Neural progenitor cell (in vitro differentiated cells): ENCODE data around the gene MOK. TPM values are rescaled to one million over a fixed set of nuclear protein-coding genes. Genes with fewer than 3 reads are reported as not detected.

Experiments used
- DNase-seq: peaks from one replicate; pipeline ENCODE4 v3.0.0-alpha.2; 2016; ENCODE audit warnings: low spot score
- H2AFZ ChIP-seq: fragments of 200-600 bp; sonication (generic); replicated peaks from 2 replicates; pipeline ENCODE4 v1.6.1; 2016; ENCODE audit warnings: antibody characterized with exemption
- H3F3A ChIP-seq: fragments of 200-600 bp; sonication (generic); 2 replicates; pipeline ENCODE4 v1.6.1; 2016; ENCODE audit warnings: antibody characterized with exemption, low read depth
- H3K27ac ChIP-seq: fragments of 200-600 bp; sonication (generic); 2 replicates; pipeline ENCODE4 v1.5.1; 2016; ENCODE audit warnings: mild to moderate bottlenecking
- H3K27me3 ChIP-seq: fragments of 200-600 bp; sonication (generic); 2 replicates; pipeline ENCODE4 v1.6.1; 2016; ENCODE audit warnings: mild to moderate bottlenecking, moderate library complexity
- H3K36me3 ChIP-seq: fragments of 200-600 bp; sonication (generic); 2 replicates; pipeline ENCODE4 v1.5.1; 2016
- H3K4me1 ChIP-seq: fragments of 200-600 bp; sonication (generic); 2 replicates; pipeline ENCODE4 v1.6.1; 2016; ENCODE audit warnings: mixed run types
- H3K4me2 ChIP-seq: fragments of 200-600 bp; sonication (generic); 2 replicates; pipeline ENCODE4 v1.6.1; 2016
- H3K4me3 ChIP-seq: fragments of 200-600 bp; sonication (generic); 2 replicates; pipeline ENCODE4 v1.5.1; 2016
- H3K79me2 ChIP-seq: fragments of 200-600 bp; sonication (generic); 2 replicates; pipeline ENCODE4 v1.6.1; 2016; ENCODE audit warnings: low read depth
- H3K9ac ChIP-seq: fragments of 200-600 bp; sonication (generic); 2 replicates; pipeline ENCODE4 v1.6.1; 2016
- H3K9me3 ChIP-seq: fragments of 200-600 bp; sonication (generic); 2 replicates; pipeline ENCODE4 v1.5.1; 2016; ENCODE audit warnings: low read depth
- H4K20me1 ChIP-seq: fragments of 200-600 bp; sonication (generic); 2 replicates; pipeline ENCODE4 v1.6.1; 2016; ENCODE audit warnings: low read depth
- H3K27ac Mint-ChIP-seq: 3 replicates; pipeline ENCODE4 v1.8.0; 2021; ENCODE audit warnings: mixed read lengths
- H3K27me3 Mint-ChIP-seq: 2 replicates; pipeline ENCODE4 v1.8.0; 2022; ENCODE audit warnings: low read depth, mild to moderate bottlenecking, inconsistent platforms, moderate library complexity, mixed read lengths; ENCODE audit not compliant: insufficient read depth
- H3K36me3 Mint-ChIP-seq: 3 replicates; pipeline ENCODE4 v1.8.0; 2021; ENCODE audit warnings: mixed read lengths
- H3K4me1 Mint-ChIP-seq: 3 replicates; pipeline ENCODE4 v1.8.0; 2021; ENCODE audit warnings: mixed read lengths
- H3K4me3 Mint-ChIP-seq: 3 replicates; pipeline ENCODE4 v1.8.0; 2021; ENCODE audit warnings: mild to moderate bottlenecking, moderate library complexity, mixed read lengths
- H3K9me3 Mint-ChIP-seq: 3 replicates; pipeline ENCODE4 v1.8.0; 2020; ENCODE audit warnings: mixed read lengths
- CTCF ChIP-seq: fragments of 200-600 bp; sonication (generic); IDR thresholded peaks from 2 replicates; pipeline ENCODE4 v1.5.1; 2017; ENCODE audit warnings: antibody characterized with exemption, mild to moderate bottlenecking
- EZH2 ChIP-seq: fragments of 200-600 bp; sonication (generic); IDR thresholded peaks from 2 replicates; pipeline ENCODE4 v1.6.1; 2017; ENCODE audit warnings: antibody characterized with exemption, mild to moderate bottlenecking, moderate library complexity
- EZH2phosphoT487 ChIP-seq: fragments of 200-600 bp; sonication (generic); IDR thresholded peaks from 2 replicates; pipeline ENCODE4 v1.6.1; 2017; ENCODE audit warnings: antibody characterized with exemption
- total RNA-seq: library from RNA; depleted of rRNA; stranded (reverse); fragments of >200 nt; gene quantifications from 2 replicates; pipeline ENCODE4 v1.2.3, GENCODE V29; 2015; ENCODE audit warnings: low replicate concordance

Gene MOK
- total RNA-seq, 1 donor from 2014 or later, result 9.9 TPM

- peaks cover 7% of the 10 kb centered on the region for H3F3A ChIP-seq
- H4K20me1 ChIP-seq, result no peaks in the 10 kb centered on the region
- Mint-ChIP-seq H3K9me3 (no peaks in the 10 kb centered on the region), H3K27me3 (peaks cover 2% of the 10 kb centered on the region), H3K36me3 (peaks cover 9% of the 10 kb centered on the region), H3K27ac (no peak overlapping the region), H3K4me3 (no peak overlapping the region), H3K4me1 (peaks cover 7% of the 10 kb centered on the region)
- no peak overlapping the region for H3K4me3 ChIP-seq
- no peak overlapping the region for H3K27ac ChIP-seq
- H3K4me2 ChIP-seq, result no peak overlapping the region
- H3K4me1 ChIP-seq, result no peaks in the 10 kb centered on the region
- H3K27me3 ChIP-seq, result no peaks in the 10 kb centered on the region
- no peak for TF ChIP-seq EZH2phosphoT487
- TF ChIP-seq EZH2, result no peak
- no peak for TF ChIP-seq CTCF
- no peak overlapping the region for H2AFZ ChIP-seq
- no peaks in the 10 kb centered on the region for H3K9me3 ChIP-seq
- no peak for DNase-seq
- H3K79me2 ChIP-seq, result peaks cover under 1% of the 10 kb centered on the region
- no peak overlapping the region for H3K9ac ChIP-seq
- H3K36me3 ChIP-seq, result no peaks in the 10 kb centered on the region
These were observed 20.9 kb upstream of the MOK start for GRCh38 chr14:102325791-102326345.

- DNase-seq, result peak; percentile 65
- peaks cover 11% of the 10 kb centered on the region for H3K79me2 ChIP-seq
- no peak overlapping the region for H3K4me3 ChIP-seq
- H2AFZ ChIP-seq, result no peak overlapping the region
- H3K9ac ChIP-seq, result no peak overlapping the region
- peaks cover 9% of the 10 kb centered on the region for H3K4me1 ChIP-seq
- Mint-ChIP-seq H3K27ac (peak overlapping the region; percentile 57), H3K4me3 (peak overlapping the region; percentile 68), H3K27me3 (peaks cover 4% of the 10 kb centered on the region), H3K36me3 (peaks cover 7% of the 10 kb centered on the region), H3K9me3 (no peaks in the 10 kb centered on the region), H3K4me1 (peaks cover 16% of the 10 kb centered on the region)
- H3K36me3 ChIP-seq, result no peaks in the 10 kb centered on the region
- H3K27me3 ChIP-seq, result no peaks in the 10 kb centered on the region
- H4K20me1 ChIP-seq, result no peaks in the 10 kb centered on the region
- peaks cover 20% of the 10 kb centered on the region for H3F3A ChIP-seq
- TF ChIP-seq EZH2phosphoT487 (no peak), CTCF (peak; percentile 50), EZH2 (no peak)
- no peaks in the 10 kb centered on the region for H3K9me3 ChIP-seq
- no peak overlapping the region for H3K27ac ChIP-seq
- no peak overlapping the region for H3K4me2 ChIP-seq
These were observed 18.1 kb upstream of the MOK start for GRCh38 chr14:102323102-102323501.

- H4K20me1 ChIP-seq, result no peaks in the 10 kb centered on the region
- TF ChIP-seq EZH2 (no peak), CTCF (no peak), EZH2phosphoT487 (no peak)
- H3K9me3 ChIP-seq, result no peaks in the 10 kb centered on the region
- DNase-seq, result no peak
- no peak overlapping the region for H3K4me2 ChIP-seq
- Mint-ChIP-seq H3K27me3 (peaks cover 14% of the 10 kb centered on the region), H3K4me1 (peaks cover 28% of the 10 kb centered on the region), H3K4me3 (peak overlapping the region; percentile 97), H3K9me3 (peaks cover 4% of the 10 kb centered on the region), H3K27ac (no peak overlapping the region), H3K36me3 (peaks cover 7% of the 10 kb centered on the region)
- no peaks in the 10 kb centered on the region for H3K27me3 ChIP-seq
- H3K27ac ChIP-seq, result no peak overlapping the region
- peaks cover 11% of the 10 kb centered on the region for H3K79me2 ChIP-seq
- no peak overlapping the region for H2AFZ ChIP-seq
- H3K4me1 ChIP-seq, result peaks cover 17% of the 10 kb centered on the region
- no peak overlapping the region for H3K4me3 ChIP-seq
- peaks cover 31% of the 10 kb centered on the region for H3F3A ChIP-seq
- H3K9ac ChIP-seq, result no peak overlapping the region
- H3K36me3 ChIP-seq, result no peaks in the 10 kb centered on the region
These were observed 16.8 kb upstream of the MOK start for GRCh38 chr14:102321456-102322422.
